NCI-H1105 (cell line): ENCODE data around the gene DSCAML1.

Experiments used
- DNase-seq: peaks from one replicate; lab custom pipeline; 2025; lab: John Stamatoyannopoulos, UW

Gene DSCAML1

GRCh38 chr11:117796872-117797529, at the start of gene DSCAML1:
Gene DSCAML1, minus strand, starts transcription at chr11:117797216. Its CDS starts 137 bp downstream, at chr11:117797079.
- peak; percentile 35 for DNase-seq

GRCh38 chr11:117843666-117844484, 46.9 kb upstream of the DSCAML1 start:
- peak; percentile 69 for DNase-seq

DNA sequence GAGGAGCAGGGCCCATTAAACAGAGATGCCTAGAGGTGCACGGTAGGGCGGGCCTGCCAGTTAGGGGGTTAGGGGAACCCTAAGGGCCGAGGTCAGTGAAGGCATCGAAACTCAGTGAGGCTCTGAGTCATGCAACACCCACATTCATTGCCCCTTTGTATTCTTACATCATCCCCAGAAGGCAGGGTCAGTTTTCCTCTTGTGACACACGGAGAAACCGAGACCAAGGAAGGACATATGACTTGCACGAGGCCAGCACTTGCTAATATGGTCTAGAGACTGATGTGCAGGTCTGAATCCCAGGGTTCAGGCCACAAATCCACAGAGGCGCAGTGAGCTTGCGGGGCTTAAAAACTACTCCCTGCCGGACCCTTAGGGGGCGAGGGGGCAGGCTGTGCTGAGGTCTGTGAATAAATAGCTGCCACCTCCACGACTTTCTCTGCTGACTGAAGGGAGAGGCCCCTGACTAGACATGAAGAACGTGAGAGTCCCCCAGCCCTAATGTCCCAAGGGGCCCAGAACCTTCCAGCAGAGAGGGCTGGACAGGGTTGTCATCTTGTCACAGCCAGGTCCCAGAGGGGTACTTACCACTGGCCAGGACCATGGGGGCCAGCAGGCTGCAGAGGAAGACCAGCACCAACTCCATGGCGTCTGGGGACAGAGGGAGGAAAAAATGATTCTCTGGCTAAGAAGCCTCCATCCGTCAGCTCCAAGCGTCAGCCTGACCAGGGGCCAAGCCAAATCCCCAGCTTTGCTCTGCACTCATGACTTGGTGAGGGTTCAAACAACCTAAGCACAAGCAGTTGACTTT, 45.3 kb upstream of the DSCAML1 start:
- DNase-seq: no peak

DNA sequence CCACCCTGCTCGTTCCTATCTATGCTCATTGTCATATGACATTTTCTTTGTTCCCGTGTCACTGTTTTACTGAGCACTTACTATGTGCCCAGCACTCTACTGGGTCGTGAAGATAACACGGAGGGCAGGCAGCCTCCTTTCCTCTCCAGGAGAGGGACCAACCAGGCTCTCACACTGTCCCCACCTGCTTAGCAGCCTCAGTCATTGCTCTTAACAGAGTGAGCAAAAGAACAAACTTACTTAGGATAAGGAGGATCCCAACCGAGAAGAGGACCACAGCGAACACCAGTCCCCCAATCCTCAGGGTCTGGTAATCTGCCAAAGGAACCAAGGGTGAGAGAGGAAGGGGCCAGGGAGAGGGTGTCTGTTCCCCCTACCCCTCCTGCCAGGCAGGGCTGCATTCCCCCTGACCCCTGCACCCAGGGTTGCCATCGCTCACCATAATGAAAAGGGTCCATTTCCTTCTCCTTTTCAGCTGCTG, 44.6 kb upstream of the DSCAML1 start:
- DNase-seq: no peak

GRCh38 chr11:117840881-117841550, 44.0 kb upstream of the DSCAML1 start:
- DNase-seq: no peak

DNA sequence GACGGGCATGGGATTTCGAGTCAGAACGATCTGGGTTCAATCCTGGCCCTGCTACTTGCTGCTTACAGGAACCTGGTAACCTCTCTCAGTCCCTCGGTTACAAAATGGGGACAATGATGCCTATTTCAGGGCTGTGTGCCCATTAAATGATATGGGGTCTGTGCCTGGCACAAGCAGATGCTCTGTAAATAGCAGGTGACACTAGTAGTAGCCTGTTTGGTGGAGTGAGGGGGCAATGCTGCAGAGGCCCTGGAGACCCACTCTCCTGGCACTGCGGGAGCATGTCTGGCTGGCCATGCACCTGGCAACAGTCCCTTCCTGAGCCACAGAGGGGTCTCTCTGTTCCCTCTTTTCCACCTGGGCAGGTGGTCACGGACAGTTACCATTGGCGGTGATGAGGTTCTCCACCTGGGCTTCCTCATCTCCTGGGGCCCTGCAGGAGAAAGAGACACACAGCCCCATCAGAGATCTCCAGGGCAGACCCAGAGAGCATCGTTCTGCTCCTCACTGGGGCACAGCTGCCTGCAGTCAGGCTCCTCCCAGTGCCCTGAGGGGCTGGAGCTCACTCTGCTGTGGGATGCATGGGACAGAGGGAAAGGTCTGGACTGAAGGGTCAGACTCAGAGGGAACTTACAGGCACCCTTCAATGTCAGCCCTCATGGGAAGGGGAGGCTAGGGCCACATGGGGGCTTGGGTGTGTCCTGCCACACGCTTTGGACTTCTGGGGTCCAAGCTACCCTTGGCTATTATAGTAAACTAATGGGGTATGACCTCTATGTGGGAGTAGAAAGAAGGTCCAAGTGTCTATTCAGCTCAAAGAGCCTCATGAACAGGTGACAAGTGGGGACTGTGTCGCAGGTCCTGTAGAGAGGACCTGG, 43.2 kb upstream of the DSCAML1 start:
- no peak for DNase-seq

DNA sequence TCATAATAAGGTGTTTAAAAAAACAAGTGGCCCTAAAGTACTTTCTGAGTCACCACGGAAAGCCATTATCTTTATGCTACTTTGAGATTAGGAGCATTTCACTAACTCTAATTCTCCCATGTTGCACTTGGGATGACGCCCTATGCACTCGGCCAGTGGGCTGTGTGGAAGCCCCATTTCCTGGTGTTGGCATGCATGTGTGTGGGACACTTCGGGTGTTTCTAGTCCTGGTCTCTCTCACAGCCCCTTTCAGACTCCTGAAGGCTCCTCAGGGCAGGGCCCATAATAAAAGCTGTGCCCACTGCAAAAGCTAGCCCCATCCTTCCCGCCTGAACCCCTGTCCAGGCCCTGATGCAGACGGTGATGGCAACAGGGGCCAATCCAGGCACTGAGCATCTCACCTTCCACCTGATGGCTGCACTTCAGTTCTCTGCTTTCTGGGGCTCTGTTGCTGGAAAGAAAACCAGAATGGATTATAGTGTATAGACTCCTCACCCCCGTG, 42.4 kb upstream of the DSCAML1 start:
- DNase-seq: no peak

DNA sequence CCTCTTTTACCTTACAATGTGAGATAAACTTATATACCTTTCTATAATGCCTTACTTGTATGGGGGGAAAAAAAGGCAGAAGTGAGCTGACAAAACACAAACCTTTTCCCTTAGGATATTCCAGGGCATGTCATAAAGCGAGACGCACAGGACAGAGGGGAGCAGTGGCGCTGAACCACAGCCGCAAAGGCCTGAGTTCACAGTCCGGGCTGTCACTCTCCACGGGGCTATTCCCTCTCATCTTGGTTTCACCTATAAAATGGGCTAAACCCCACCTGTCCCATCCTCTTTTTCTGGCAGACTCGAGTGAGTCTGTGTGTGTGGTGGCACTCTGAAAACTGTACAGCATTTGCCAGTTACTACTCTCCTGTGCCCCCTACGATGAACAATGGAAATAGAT, 41.9 kb upstream of the DSCAML1 start:
- DNase-seq: no peak

GRCh38 chr11:117837791-117838190, 40.8 kb upstream of the DSCAML1 start:
- DNase-seq: no peak

- no peak for DNase-seq
These were observed 40.2 kb upstream of the DSCAML1 start for GRCh38 chr11:117837070-117837776.

- DNase-seq: no peak
These were observed 39.3 kb upstream of the DSCAML1 start for GRCh38 chr11:117836077-117836960.

- no peak for DNase-seq
These were observed 38.6 kb upstream of the DSCAML1 start for GRCh38 chr11:117835576-117835975.

DNA sequence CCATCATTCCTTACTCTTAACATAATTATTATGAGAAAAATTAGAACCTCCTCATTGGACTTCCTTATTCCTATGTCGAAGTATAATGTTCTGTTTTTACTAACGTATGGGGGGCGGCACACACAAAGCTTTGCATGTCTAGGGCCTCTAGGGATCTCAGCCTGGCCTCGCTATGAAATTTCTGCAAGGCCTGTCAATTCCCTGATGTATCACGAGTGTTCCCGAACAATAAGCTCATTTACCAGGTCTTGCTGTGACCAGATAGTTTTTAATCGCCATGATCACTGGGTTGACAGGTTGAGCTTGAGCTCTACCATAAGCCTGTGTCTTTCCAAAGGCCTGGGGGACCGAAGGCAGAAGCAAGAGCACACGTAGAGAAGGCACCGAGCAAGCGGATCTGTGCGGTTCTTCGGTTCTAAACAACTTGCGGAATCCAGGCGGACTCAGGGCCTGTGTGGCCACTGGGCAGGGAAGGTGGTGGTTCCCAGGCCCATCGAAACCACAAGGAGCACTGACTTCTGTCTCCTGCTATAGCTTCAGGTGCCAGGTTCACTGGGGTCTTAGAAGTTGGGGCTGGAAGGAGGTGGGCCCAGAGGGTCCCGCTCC, 37.9 kb upstream of the DSCAML1 start:
- DNase-seq: no peak

DNA sequence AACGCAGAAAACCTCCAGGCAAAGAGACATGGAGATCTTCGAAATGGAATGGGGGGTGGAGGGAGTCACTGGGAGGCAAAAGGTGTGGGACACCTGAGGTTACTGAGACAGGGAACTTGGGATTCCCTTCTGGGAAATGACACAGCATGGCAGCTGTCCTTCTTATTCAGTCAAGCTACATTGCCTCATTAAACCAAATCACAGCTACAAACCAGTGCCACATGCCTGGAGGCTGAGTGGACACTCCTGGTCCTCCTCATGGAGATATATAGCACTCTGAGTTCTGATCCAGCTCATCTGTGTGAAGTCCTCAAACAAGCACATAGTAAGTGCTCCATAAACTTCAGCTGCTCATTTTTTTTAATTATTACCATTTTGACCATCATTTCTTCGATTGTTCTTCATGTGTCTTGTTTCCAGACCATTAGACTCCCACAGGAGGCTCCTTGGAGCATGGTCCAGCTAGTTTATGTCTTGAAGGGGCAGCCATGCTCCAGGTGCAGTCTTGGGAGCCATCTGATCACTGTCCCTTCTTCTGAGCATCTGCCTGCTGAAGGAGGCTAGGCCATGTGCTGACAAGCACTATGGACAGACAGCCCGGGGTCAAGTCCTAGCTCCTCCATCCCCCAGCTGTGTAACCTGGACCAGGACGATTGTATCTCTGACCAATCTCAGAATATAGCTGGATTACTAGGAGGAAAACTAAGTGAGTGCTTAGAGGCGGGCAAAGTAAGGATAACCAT, 37.2 kb upstream of the DSCAML1 start:
- no peak for DNase-seq

DNA sequence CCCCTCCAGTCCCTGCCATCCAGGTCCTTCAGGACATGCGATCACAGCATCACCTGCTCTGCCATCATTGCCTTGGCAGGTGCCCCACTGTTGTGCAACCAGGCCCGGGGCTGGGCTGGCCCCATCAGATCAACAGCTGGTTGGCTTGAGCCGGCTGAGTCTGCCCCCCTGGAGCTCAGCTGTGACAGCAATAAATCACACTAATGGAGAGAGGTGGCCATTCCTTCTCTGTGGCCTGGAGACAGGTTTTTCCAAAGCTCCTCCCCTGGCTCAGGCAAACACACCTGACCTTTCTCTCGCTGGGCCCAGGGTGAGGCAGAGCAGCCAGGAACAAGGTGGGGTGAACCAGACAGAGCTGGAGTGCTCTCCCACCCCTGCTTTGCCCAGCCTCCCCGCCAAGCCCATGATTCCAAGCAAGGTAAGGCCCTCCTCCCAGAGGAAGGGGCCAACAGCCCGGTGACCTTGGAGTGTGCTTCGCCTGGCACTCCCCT, 36.4 kb upstream of the DSCAML1 start:
- DNase-seq: peak; percentile 100

DNA sequence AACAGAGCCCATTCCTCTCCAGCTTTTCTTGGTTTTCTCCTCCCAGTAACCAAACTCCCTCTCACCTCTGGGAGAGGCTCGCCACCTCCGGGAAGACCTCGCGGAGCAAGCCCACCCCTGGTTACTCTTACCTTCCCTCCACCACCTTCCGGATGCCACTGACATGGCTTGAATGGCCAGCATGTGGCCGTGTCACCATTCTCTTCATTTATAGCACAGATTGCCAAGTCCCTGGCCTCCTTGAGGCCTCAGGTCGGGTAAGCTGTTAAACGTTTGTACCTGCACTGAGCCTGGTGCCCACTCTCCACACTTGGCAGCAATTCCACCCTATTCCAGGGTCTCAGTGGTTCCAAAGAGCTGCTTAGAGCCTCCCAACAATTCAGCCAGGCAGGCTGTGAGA, 35.5 kb upstream of the DSCAML1 start:
- no peak for DNase-seq

GRCh38 chr11:117831661-117832415, 34.8 kb upstream of the DSCAML1 start:
- no peak for DNase-seq
